Measurements from ENCODE around the gene RBM4. TPM values are rescaled to one million over a fixed set of nuclear protein-coding genes. Genes with fewer than 3 reads are reported as not detected.

RBM4 gene
- total RNA-seq, 4 donors from 2014 or later, result 51.7 to 93.3 (median 68.6) TPM

DNA sequence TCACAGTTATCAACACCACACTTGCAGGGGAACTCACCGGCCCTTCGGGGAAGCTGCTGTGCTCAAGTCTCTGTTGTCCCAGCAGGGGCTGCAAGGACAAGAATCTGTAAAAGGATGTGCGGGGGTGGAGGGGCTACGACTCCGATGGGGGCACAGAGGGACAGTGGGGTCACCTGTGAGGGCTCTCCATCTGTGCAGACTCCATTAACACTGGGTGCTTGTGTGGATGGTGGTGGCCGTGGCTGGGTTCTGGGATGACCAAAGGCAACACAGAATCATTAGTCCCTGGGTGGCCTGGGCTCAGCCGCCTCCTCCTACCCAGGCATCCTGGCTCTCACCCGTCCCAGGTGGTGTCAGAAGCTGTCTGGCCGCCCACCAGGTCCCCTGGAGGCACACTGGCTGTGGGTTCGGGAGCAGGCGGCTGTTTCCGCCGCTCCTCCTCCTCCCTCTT is 49.4 kb downstream of the RBM4 start:
- TF ChIP-seq, protein P1, sequence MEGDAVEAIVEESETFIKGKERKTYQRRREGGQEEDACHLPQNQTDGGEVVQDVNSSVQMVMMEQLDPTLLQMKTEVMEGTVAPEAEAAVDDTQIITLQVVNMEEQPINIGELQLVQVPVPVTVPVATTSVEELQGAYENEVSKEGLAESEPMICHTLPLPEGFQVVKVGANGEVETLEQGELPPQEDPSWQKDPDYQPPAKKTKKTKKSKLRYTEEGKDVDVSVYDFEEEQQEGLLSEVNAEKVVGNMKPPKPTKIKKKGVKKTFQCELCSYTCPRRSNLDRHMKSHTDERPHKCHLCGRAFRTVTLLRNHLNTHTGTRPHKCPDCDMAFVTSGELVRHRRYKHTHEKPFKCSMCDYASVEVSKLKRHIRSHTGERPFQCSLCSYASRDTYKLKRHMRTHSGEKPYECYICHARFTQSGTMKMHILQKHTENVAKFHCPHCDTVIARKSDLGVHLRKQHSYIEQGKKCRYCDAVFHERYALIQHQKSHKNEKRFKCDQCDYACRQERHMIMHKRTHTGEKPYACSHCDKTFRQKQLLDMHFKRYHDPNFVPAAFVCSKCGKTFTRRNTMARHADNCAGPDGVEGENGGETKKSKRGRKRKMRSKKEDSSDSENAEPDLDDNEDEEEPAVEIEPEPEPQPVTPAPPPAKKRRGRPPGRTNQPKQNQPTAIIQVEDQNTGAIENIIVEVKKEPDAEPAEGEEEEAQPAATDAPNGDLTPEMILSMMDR (IDR thresholded peaks at IDR 0.05; ENCODE audit: low read depth), result no peak

DNA sequence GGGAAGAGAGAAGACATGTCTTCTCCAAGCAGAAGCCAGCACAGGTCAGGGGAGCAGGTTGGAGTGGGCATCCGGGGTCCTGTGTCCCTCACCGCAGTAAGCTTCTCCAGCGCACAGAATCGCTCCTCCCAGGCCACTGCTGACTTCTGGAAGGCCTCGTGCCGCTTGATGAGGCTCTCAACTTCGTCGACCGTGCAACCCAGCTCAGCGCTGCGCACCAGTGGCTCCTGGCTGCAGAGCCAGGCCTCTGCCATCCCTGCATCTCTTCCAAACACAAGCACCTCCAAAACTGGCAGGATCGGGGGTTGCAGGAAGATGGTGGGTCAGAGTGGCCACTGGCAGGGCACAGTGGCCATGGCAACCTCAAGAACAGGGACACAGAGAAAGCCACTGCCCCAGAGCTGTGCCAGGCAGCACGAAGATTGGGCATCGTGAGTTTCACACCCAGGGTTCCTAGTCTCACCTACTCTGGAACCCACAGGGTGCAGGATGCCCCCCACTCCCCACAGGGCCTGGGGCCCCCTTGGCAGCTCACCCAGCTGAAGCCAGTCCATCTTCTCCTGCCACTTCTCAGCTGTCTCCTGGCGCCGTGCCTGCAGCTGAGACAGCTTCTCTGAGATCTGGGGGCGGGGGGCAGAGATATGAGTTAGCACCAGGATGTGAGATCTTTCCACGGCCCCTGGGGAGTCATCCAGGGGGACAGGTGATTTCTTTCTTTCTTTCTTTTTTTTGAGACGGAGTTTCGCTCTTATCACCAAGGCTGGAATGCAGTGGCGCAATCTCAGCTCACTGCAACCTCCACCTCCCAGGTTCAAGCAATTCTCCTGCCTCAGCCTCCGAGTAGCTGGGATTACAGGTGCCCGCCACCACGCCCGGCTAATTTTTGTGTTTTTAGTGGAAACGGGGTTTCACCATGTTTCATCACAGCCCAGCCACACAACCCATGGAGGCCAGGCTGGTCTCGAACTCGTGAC is 50.3 kb downstream of the RBM4 start:
- TF ChIP-seq, protein P1 (IDR thresholded peaks at IDR 0.05; ENCODE audit: low read depth), result no peak

DNA sequence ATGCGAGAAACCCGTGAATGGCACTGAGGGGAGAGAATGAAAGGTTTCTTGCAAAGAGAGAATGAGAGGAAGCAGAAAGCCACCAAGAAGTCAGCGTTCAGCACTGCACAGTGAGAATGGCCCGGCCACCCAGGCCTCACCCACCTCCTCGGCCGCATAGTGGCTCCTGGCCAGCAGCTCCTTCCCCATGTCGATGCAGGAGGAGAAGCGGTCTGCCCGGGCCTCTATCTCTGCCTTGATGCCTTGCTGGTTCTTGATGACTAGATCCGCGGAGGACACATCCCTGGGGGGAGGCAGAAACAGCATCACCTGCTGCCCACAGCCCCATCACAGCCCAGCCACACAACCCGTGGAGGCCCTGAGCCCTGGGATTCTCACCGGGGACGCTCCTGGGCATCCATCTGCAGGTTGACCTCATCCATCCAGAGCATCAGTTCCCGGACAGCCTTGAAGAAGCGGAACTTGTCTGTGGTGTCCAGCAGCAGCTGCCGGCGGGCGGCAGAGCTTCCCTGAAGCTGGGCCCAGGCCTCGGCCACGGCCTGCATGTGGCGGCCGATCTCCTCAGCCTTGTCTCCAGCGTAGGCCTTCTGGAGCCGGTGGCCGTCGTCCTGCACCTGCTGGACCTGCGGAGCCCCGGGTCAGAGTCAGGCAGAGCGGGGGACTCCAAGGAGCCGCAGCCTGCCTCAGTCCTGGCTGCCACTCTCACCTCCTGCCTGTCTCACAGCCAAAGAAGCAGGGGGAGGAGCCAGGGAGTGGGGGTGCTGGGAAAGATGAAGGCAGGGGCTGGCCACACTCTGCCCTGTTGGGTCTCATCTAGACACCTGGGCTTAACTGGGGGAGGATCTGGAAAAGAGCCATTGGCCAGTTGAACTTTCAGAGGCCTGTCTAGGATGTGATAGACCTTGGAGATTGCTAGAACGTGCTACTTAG is 51.4 kb downstream of the RBM4 start:
- TF ChIP-seq, protein P1 (IDR thresholded peaks at IDR 0.05; ENCODE audit: low read depth), result no peak

DNA sequence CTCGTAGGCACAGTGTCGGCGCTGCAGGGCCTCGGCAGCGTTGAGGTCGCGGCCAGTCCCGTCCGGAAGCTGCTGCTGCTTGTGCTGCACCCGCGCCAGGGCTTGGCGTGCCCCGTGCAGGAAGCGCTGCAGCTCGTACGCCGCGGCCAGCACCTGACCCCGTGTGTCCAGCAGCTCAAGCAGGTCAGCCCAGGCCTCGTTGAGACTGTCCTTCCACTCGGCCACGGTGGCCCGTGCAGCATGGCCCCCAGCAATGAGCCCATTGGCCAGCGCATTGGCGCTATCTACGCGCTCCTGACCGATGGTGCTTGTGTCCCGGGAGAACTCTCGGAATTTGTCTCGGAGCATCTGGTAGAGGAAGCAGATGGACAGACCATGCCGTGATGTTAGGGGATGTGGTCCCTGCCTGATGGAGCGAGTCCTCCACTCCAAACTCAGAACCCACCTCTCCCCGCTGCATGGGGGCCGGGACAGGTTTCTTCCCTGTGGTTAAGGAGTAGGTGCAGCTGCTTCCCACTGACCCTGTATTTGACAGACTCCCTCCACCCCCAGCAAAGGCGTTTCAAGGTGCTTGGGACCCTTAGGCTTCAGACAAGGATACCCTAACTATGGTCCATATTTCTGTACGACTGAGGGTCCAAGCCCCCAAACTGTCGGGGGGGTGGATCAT is 52.9 kb downstream of the RBM4 start:
- TF ChIP-seq, protein P1 (IDR thresholded peaks at IDR 0.05; ENCODE audit: low read depth), result no peak

DNA sequence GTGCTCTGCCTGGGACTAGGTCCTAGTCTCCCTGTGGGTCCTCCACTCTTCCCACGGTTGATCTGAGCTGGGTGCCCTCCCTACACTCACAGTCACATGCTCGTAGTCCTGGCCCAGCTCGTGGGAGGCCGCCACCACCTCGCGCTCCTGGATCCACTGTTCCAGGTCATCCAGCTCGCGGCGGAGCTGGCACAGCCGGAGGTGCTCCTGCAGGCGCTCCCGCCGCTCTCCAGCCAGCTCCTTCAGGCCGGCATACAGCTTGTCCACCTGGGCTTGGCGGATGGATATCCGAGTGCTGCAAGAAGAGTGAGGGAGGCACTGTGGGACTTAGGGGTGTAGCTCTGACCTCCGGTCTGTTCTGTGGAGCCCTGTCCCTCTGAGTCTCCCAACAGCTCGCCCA is 53.9 kb downstream of the RBM4 start:
- TF ChIP-seq, protein P1 (IDR thresholded peaks at IDR 0.05; ENCODE audit: low read depth), result no peak

DNA sequence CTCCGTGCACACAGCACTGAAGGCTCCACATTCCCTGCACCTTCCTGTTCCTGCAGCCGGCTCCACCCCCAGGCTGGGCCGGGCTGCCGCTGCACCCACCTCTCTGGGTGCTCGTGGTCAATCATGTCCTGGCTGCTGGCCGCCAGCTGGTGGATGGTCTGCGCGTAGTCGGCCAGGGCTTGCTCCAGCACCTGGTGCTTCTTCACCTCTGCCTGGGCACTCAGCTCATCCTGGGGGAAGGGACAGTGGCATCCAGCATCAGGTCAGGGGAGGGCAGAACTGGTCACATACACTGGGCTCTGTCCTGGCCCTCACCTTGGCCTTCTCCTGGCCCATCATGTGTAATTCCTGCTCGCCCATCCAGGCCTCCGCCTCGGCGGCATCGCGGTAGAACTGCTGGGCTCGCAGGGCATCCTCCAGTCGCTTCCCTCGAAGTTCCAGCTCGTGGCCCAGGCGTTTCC is 54.4 kb downstream of the RBM4 start:
- TF ChIP-seq, protein P1 (IDR thresholded peaks at IDR 0.05; ENCODE audit: low read depth), result no peak
